ENCODE measurements around the gene MLLT1. TPM values are rescaled to one million over a fixed set of nuclear protein-coding genes. Genes with fewer than 3 reads are reported as not detected.

MLLT1 gene
- total RNA-seq, 1 experiment from 2014 or later = 55.0 TPM

DNA sequence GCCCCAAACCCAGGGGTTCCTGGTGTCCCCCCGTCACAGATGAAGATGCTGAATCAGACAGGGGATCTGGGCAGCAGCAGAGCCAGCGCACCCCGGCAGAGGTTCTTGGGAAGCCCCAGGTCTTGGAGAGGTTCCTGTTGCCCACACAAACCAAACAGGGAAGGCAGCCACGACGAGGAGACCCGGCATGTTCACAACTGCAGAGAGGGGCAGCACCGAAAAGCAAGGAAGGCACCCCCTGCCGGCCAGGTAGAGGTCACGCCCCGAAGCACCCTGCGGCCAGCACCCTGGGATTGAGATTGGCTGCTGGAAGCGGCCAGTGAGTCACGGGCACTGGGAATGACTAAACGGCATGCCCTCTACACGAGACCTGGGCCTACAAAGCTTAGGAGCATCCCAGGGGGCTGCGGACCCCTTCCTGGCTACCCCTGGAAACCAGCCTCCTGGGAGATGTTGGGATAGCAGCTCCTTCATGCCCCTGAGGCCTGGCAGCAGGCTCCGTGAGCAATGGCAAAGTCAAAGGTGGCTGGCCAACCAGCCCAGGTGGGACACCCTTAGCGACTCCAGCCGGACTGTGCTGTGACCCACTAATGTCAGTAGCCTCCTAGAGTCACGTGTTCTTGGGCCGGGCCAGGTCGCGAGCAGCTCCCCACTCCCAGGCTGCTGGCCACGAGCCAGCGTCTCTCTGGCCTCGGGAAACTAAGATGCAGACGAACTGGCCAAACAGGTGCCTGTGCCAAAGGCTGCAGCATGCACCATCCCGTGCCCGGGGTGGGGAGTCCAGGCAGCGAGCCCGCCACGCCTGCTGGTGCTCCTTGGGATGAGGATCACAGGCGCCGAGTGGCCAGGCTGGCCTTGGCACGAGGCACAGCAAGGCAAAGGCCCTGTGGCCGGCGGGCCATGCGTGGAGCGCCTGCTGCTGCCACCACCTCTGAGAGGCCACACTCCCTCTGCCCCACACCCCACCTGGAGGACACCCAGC lies 43.2 kb downstream of the MLLT1 start:
- no peaks in the 10 kb centered on the region for H3K27me3 ChIP-seq (ENCODE audit: insufficient read depth, low read length)
- H2AFZ ChIP-seq (ENCODE audit: low read depth, low read length, poor library complexity, severe bottlenecking) = no peak overlapping the region
- peaks cover 81% of the 10 kb centered on the region for H3K79me2 ChIP-seq (ENCODE audit: insufficient read depth, low read length)
- ATAC-seq (no peak), DNase-seq (ENCODE audit: low read depth, low spot score) (no peak)
- H4K20me1 ChIP-seq (ENCODE audit: insufficient read depth) = no peaks in the 10 kb centered on the region
- no peaks in the 10 kb centered on the region for H3K36me3 ChIP-seq (ENCODE audit: control insufficient read depth in 1 of 2, insufficient read depth in 2 of 2, low read length in 2 of 2)
- H3K4me1 ChIP-seq (ENCODE audit: control insufficient read depth in 1 of 2, insufficient read depth in 2 of 2, low read length in 2 of 2) = peaks cover 0 to 8% of the 10 kb centered on the region in 2 experiments; a peak in 2 of 4 replicates
- H3K4me2 ChIP-seq (ENCODE audit: low read length) = no peak overlapping the region
- no peaks in the 10 kb centered on the region for H3K9me3 ChIP-seq (ENCODE audit: control insufficient read depth in 1 of 2, insufficient read depth in 1 of 2, low read depth in 1 of 2, low read length in 2 of 2)
- POLR2A ChIA-PET = no interaction called here
- H3K4me3 ChIP-seq (replicated peaks in 1 of 2; ENCODE audit: low read depth in 1 of 2, low read length in 2 of 2) = no peak overlapping the region
- TF ChIP-seq EZH2 (IDR thresholded peaks at IDR 0.05) = no peak
- CTCF ChIA-PET = no interaction called here
- RAD21 ChIA-PET (ENCODE audit: low non-redundant PET in 1 of 2, low total read pairs in 2 of 2, uncharacterized antibody in 2 of 2, unreplicated experiment in 2 of 2) = no interaction called here
- no peak overlapping the region for H3K9ac ChIP-seq (ENCODE audit: low read length)
- H3K9me2 ChIP-seq (ENCODE audit: insufficient read depth) = no peaks in the 10 kb centered on the region
- H3K27ac ChIP-seq (ENCODE audit: low read depth, low read length) = no peak overlapping the region; the same call in 1 of the 2 replicates
- intact Hi-C loops (cut with micrococcal nuclease) = no loop called here
- no TSS peak for BruUV-seq (replicated peaks)

DNA sequence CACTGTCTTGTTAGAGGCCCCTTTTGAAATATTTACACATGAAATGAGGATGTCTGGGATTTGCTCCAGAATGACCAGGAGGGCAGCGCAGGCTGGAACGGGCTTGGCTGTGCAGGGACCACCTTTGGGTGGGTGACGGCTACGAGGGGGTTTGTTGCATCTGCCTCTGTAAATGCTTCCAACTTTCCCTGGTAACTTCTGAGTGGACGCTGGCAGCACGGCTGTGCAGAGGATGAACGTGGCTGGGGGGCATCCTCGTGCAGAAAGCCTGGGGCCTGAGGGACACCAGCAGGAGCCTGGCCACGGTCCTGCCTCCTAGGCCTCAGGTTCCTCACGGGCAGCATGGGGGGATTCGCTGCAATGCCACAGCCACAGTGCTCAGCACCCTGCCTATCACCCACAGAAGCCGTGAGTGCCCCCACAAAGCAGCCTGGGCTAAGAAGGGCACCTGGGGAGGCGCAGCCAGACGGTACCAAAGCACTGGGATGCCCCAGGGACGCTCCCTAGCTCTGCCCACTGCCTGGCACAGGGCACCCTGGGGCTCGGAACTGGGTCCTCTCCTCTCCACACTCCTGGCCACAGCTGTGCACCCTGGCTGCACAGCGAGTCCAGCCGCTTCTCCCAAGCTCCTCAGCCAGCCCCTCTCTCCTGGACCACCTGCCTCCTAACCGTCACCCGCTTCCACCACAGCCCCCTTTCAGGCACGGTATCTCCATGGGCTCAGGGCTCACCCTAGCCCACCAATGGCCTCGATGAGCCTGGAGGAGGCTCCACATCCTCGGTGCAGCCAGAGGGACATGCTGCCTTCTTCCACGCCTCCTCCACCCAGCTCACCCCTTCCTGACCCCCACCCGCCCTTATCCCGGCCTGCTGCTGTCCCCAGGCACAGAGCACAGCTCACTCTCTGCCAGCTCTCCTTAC lies 44.5 kb downstream of the MLLT1 start:
- ATAC-seq (no peak), DNase-seq (ENCODE audit: low read depth, low spot score) (no peak)
- no peaks in the 10 kb centered on the region for H3K27me3 ChIP-seq (ENCODE audit: insufficient read depth, low read length)
- H3K79me2 ChIP-seq (ENCODE audit: insufficient read depth, low read length) = peaks cover 76% of the 10 kb centered on the region
- no peak overlapping the region for H3K4me2 ChIP-seq (ENCODE audit: low read length)
- no peak overlapping the region for H2AFZ ChIP-seq (ENCODE audit: low read depth, low read length, poor library complexity, severe bottlenecking)
- ChIA-PET RAD21 (ENCODE audit: low non-redundant PET in 1 of 2, low total read pairs in 2 of 2, uncharacterized antibody in 2 of 2, unreplicated experiment in 2 of 2) (no interaction called here), POLR2A (no interaction called here), CTCF (no interaction called here)
- no peaks in the 10 kb centered on the region for H4K20me1 ChIP-seq (ENCODE audit: insufficient read depth)
- no peak overlapping the region for H3K4me3 ChIP-seq (replicated peaks in 1 of 2; ENCODE audit: low read depth in 1 of 2, low read length in 2 of 2)
- H3K9me3 ChIP-seq (ENCODE audit: control insufficient read depth in 1 of 2, insufficient read depth in 1 of 2, low read depth in 1 of 2, low read length in 2 of 2) = no peaks in the 10 kb centered on the region
- no peak overlapping the region for H3K9ac ChIP-seq (ENCODE audit: low read length)
- BruUV-seq (replicated peaks) = no TSS peak
- H3K4me1 ChIP-seq (ENCODE audit: control insufficient read depth in 1 of 2, insufficient read depth in 2 of 2, low read length in 2 of 2) = peaks cover 0 to 15% of the 10 kb centered on the region in 2 experiments; a peak in 3 of 4 replicates
- intact Hi-C loops (cut with micrococcal nuclease) = no loop called here
- H3K9me2 ChIP-seq (ENCODE audit: insufficient read depth) = no peaks in the 10 kb centered on the region
- no peaks in the 10 kb centered on the region for H3K36me3 ChIP-seq (ENCODE audit: control insufficient read depth in 1 of 2, insufficient read depth in 2 of 2, low read length in 2 of 2)
- no peak overlapping the region for H3K27ac ChIP-seq (ENCODE audit: low read depth, low read length)
- TF ChIP-seq EGR1 (IDR thresholded peaks at IDR 0.05; ENCODE audit: low read depth) (no peak), ELF1 (IDR thresholded peaks at IDR 0.05; ENCODE audit: borderline replicate concordance, low read depth) (no peak), POLR2A (IDR thresholded peaks at IDR 0.05; ENCODE audit: borderline replicate concordance, extremely low read depth, insufficient read depth, insufficient read length) (no peak), FOSL1 (IDR thresholded peaks at IDR 0.05; ENCODE audit: low read depth) (no peak), ZFX (IDR thresholded peaks at IDR 0.05) (no peak), RAD21 (IDR thresholded peaks at IDR 0.05; ENCODE audit: low read depth) (no peak), SRF (IDR thresholded peaks at IDR 0.05; ENCODE audit: low read depth) (no peak), EZH2 (IDR thresholded peaks at IDR 0.05) (no peak)
- TF ChIP-seq, protein P1, sequence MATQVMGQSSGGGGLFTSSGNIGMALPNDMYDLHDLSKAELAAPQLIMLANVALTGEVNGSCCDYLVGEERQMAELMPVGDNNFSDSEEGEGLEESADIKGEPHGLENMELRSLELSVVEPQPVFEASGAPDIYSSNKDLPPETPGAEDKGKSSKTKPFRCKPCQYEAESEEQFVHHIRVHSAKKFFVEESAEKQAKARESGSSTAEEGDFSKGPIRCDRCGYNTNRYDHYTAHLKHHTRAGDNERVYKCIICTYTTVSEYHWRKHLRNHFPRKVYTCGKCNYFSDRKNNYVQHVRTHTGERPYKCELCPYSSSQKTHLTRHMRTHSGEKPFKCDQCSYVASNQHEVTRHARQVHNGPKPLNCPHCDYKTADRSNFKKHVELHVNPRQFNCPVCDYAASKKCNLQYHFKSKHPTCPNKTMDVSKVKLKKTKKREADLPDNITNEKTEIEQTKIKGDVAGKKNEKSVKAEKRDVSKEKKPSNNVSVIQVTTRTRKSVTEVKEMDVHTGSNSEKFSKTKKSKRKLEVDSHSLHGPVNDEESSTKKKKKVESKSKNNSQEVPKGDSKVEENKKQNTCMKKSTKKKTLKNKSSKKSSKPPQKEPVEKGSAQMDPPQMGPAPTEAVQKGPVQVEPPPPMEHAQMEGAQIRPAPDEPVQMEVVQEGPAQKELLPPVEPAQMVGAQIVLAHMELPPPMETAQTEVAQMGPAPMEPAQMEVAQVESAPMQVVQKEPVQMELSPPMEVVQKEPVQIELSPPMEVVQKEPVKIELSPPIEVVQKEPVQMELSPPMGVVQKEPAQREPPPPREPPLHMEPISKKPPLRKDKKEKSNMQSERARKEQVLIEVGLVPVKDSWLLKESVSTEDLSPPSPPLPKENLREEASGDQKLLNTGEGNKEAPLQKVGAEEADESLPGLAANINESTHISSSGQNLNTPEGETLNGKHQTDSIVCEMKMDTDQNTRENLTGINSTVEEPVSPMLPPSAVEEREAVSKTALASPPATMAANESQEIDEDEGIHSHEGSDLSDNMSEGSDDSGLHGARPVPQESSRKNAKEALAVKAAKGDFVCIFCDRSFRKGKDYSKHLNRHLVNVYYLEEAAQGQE (IDR thresholded peaks at IDR 0.05; ENCODE audit: low read depth) = no peak
- TF ChIP-seq, protein P2, sequence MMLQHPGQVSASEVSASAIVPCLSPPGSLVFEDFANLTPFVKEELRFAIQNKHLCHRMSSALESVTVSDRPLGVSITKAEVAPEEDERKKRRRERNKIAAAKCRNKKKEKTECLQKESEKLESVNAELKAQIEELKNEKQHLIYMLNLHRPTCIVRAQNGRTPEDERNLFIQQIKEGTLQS (IDR thresholded peaks at IDR 0.05) = no peak
- TF ChIP-seq, protein P3, sequence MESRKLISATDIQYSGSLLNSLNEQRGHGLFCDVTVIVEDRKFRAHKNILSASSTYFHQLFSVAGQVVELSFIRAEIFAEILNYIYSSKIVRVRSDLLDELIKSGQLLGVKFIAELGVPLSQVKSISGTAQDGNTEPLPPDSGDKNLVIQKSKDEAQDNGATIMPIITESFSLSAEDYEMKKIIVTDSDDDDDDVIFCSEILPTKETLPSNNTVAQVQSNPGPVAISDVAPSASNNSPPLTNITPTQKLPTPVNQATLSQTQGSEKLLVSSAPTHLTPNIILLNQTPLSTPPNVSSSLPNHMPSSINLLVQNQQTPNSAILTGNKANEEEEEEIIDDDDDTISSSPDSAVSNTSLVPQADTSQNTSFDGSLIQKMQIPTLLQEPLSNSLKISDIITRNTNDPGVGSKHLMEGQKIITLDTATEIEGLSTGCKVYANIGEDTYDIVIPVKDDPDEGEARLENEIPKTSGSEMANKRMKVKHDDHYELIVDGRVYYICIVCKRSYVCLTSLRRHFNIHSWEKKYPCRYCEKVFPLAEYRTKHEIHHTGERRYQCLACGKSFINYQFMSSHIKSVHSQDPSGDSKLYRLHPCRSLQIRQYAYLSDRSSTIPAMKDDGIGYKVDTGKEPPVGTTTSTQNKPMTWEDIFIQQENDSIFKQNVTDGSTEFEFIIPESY (IDR thresholded peaks at IDR 0.05; ENCODE audit: extremely low read depth, insufficient replicate concordance, low read length) = no peak
